ENCODE measurements around the gene TLK2.

The TLK2 gene

DNA sequence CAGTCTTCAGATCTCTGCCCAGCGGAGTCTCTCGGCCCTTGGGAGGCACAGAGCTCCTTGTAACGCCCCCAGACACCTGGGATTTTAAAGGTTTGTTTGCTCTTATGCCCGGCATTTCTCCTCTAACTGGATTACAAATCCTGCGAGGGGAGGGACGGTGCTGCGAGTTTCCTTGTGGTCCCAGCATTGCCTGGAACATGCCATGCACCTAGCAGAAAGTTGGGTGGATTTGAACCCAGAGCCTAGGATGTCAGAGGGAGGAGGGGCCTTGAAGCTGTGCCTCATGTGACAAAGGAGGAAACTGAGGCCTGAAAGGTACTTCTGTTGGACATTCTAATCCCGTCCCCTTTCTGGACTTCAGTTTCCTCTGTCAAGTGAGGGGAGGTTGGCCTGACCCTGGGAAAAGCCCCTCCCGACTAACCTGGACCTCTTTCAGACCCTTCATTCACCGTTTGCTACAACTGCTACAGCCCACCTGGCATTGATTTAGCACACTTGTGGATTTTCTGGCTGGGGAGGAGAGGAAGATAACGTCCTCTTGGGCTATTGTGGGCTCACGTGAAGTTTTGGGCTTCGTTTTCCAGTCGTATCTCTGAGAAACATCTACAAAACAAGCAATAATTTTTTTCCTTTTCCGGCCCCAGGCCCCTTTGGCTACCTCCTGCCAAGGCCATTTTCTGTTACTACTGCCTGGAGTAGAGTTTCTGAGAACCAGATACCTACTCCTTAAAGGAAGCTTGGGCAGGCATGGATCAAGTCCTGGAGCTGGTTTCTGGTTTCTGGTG lies 179.7 kb downstream of the TLK2 start:
- DNase-seq, result no peak

DNA sequence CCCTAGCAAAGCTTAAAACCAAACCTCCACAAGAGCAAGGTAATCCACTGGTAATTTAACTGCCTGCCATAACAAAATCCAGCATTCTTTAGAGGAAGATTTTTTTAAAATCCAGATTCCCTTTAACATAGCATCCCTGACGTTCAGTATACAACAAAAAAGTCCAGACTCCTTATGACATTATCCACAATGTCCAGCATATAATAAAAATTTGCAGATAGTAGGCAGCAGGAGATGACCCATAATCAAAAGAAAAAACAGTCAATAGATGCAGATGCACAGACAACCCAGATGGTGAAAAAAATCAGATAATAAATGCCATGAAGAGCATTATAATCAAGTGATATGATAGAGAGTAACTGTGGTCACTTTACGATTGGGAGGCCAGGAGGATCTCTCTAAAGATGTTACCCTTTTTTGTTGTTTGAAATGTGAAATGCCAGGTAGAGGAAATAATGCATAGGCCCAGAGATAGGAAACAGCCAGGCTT lies 182.0 kb downstream of the TLK2 start:
- DNase-seq, result no peak

DNA sequence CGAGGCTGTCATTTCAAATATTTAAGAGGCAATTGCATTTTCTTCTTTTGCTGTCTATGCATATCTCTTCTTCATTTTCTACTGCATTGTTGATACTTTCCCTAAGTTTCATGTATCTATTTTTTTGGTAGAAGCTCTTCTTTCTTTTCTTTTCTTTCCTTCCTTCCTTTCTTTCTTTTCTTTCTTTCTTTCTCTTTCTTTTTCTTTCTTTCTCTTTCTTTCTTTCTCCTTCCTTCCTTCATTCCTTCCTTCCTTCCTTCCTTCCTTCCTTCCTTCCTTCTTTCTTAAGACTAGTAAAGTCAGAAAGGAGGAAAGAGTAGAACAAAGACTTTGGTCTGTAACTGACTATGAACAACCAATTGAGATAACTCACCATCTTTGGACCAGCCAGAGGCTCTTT lies 182.7 kb downstream of the TLK2 start:
- no peak for DNase-seq

DNA sequence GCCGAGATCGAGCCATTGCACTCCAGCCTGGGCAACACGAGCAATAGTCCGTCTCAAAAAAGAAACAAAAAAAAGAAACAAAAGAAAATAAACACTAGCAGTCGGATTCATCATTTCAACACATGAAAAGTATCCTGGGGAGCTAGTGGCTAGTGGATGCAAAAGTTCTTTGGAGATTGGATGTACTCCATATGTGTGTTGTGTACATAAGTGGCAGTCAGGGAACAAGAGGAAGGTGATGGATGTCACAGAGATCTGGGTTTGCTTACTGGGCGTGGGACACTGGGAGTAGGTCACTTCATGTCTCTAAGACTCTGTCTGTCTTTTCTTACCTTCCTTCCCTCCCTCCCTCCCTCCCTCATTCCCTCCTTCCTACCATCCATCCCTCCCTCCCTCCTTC lies 184.2 kb downstream of the TLK2 start:
- no peak for DNase-seq

Measured in NCI-H1105 treated with DMSO at 0.1 percent for 48 hours (cell line).